OCI-M2 (cell line): ENCODE data around the gene EXOC3.
"Not testable (repeated sequence)": the region's sequence is repeated elsewhere in the genome, so short reads cannot be mapped to it uniquely, and the experiment has no call there.

ENCODE experiments used
- DNase-seq: peaks from one replicate; lab custom pipeline; 2025; ENCODE audit not compliant: unreplicated experiment; lab: John Stamatoyannopoulos, UW

EXOC3 gene

GRCh38 chr5:406041-406440 lies 36.9 kb upstream of the EXOC3 start:
- no peak for DNase-seq

DNA sequence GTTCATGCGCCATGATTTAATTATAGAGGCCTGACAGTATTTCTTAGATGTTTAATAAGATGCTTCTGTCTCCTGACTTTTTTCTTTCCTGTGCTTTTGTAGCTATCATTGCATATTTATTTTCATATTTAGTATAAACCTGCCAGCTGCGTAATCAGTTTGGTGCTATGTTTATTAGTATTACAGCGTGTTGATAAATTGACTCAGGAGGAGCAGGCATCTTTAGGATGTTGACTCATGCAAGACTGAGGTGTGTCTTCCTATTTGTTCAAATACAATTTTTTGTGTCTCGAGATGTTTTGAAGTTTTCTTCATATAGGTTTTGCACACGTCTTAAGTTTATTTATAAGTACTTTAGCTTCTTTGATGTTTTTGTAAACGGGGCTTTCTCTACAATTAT lies 35.9 kb upstream of the EXOC3 start:
- DNase-seq, result no peak

DNA sequence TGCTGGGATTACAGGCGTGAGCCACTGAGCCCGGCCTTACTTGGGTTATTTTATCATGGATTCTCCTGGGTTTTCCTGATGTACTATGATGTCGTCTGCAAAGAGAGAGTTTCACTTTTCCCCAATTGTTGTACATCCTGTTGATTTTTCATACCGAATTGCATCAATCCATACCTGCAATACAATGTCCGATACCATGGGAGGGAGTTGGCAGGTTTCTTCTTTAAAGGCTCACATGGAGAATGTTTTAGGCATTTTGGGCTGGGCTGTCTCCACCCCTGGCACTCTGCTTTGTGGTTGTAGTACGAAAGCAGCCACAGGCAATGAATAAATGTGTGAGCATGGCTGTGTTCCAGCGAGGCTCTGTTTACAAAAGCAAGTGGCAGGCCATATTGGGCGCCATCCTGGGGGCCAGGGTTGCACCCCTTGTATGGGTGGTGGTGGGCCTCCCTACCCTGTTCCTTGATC lies 35.1 kb upstream of the EXOC3 start:
- no peak for DNase-seq

DNA sequence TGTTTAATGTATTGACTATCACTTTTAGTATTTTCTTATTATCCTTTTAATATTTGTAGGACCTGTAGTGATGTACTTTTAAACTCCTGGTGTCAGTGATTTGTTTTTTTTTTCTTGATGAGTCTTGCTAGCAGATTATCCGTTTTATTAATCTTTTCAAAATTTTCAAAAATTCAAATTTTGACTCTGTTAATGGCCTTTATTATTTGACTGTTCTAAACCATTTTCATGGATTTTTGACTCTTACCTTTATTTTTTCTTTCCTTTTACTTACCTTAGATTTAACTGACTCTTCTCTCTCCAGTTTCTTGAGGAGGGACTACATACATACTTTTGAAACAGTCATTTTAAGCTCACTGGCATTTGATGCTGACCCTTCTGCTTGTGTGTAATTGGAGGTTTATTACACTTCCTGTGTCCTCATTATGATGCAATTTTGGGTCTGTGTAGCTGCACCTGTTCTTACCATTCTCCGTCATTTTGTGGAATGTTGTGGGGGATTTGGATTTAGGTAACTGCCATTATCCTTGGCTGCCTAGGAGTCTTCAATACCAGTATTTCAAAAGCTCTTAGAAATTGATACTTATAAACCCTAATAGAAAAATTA lies 32.0 kb upstream of the EXOC3 start:
- DNase-seq, result no peak

- DNase-seq, result no peak
Observed at GRCh38 chr5:411728-412127, 31.2 kb upstream of the EXOC3 start.

- DNase-seq, result not testable (repeated sequence)
Observed at GRCh38 chr5:414991-415927, 27.7 kb upstream of the EXOC3 start.

GRCh38 chr5:415928-416635 lies 26.9 kb upstream of the EXOC3 start:
- DNase-seq, result no peak

GRCh38 chr5:416636-416960 lies 26.4 kb upstream of the EXOC3 start:
- DNase-seq, result no peak

- no peak for DNase-seq
Observed at GRCh38 chr5:417301-418161, 25.4 kb upstream of the EXOC3 start.

DNA sequence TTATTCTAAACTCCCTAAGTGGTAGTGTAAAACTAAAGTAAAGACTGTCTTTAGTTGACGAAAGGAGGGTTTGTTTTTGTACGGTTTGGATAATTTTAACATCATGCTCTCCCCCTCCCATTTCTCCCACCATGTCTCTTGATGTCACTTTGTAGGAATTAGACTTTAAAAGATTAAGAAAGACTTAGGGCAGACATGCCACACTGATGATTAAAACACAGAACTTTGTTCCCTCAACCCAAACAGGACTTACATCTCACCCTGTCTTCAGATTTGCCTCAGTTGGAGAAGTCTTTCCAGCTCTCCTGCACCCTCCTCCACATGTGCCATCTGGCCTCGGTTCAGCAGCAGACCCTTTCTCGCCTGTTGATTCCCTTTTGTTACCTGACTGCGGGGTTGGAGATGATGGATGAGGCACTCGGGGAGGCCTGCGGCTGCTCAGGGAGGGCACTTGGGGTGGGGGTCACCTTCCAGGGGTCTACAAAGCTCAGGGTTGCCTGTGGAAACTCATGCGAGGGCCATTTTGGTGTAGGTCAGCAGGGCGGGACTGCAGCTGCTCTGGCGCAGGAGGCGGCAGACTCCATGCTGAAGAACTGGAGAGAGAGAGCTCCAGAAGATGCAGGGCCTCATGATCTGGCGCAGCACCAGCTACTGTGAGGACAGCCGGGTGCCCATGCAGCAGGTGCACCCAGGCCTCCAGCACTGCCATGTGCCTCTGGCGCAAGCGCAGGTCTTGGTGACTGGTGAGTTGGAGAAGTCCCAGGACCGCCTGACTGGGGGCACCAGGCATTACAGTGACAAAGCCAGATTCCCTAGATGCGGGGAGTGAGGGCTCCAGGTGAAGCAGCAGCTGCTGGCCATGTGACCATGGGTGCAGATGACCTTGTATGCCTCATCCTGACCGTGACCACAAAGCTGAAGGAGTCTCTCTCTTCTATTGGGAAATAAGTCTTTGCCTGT lies 24.5 kb upstream of the EXOC3 start:
- no peak for DNase-seq

DNA sequence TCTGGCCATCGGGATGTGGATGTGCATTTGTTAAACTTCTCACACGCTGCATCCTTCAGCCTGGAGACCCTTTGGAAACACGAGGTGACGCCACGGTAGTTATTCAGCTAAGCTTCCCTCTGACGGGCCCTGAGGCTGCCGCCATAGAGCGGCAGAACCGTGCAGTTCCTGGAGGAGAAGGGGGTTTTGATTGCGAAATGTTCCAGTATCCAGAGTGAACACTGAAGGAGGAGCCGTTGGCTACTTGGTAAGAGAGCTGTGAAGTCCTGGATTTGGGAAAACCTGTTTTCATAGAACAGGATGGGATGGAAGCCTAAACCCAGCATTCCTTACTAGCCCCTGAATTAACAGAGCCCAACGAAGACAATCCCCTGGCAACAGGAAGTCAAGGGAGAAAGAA lies 23.0 kb upstream of the EXOC3 start:
- no peak for DNase-seq

- no peak for DNase-seq
Observed at GRCh38 chr5:420632-421286, 22.2 kb upstream of the EXOC3 start.

DNA sequence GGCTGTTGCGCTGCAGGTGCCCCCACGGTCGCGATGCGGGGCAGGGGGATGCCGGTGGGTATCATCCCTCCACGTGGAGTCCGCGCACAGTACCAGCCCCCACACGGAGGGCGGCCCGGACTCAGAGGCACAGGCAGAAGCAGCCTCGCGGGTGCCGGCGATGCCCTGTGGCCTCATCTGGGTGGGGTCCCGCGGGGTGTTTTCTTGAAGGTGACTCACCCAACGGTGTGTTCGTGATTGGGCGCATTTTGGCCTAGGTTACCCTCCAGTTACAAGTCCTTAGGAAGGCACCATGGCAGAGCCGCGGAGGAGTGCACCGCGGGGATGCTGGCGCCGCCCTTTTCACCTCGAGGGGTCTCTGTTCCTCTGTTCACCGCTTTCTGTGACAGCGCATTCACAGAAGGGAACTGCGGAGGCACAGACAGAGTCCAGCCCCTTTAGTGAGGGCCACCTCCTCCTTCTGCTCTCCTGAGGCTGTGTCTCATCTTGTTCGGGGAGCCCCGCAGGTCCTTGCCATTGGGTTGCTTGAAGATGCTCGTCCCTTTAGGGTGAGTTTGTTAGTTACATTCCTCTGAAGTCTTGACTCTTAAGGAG lies 21.6 kb upstream of the EXOC3 start:
- no peak for DNase-seq

- DNase-seq, result no peak
Observed at GRCh38 chr5:421901-422300, 21.1 kb upstream of the EXOC3 start.

- no peak for DNase-seq
Observed at GRCh38 chr5:422323-423232, 20.4 kb upstream of the EXOC3 start.

DNA sequence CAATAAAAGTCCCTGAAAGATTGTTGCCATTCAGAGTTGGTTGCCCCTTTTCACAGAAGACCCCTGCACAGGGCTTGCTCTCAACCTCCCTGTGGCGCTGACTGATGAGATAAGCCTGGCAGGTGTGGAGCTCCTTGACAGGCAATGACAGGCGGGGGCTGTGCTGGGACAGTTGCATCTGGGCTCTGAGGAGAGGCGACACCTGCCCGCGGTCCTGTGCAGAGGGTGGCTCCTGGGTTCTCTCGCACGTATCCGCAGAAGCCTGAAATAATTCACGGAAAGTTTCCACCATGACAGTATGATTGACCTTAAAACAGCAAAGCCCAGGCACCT lies 19.8 kb upstream of the EXOC3 start:
- no peak for DNase-seq

DNA sequence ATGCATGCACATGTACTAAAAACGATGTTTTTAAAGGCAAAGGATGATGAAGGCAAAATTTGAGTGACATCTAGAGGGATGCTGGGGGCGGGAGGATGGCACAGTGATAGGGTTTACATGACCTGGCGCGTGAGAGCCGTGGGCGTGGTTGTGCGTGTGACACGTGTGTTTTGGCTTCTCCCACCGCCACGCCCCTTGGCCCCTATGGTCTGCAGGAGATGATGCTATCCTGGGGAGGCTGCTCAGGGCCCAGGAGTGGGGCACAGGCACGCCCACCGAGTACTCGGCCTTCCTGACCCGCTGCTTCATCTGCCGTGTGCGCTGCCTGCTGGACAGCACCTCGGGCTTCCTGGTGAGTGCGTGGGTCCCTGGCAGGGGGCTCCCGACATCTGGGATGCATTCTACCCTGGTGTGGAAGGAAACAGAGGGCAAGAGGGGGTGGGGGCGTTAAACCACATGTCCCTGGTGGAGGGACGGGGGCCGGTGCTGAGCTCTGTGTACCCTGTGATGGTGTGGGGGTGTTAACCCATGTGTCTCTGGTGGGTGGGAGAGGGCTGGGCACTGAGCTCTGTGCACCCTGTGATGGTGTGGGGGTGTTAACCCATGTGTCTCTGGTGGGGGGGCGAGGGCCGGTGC lies 19.2 kb upstream of the EXOC3 start:
- DNase-seq, result no peak
